Endothelial cell (in vitro differentiated cells): Measurements from ENCODE around the gene ZBTB12. TPM values are rescaled to one million over a fixed set of nuclear protein-coding genes. Genes with fewer than 3 reads are reported as not detected.

Source experiments
- DNase-seq: peaks from one replicate; pipeline ENCODE4 v3.0.0; 2021; ENCODE audit warnings: low spot score
- H3K27ac Mint-ChIP-seq: one replicate; pipeline ENCODE4 v1.8.0; 2021; ENCODE audit warnings: mixed read lengths, inconsistent platforms; ENCODE audit not compliant: unreplicated experiment
- H3K27me3 Mint-ChIP-seq: one replicate; pipeline ENCODE4 v1.8.0; 2021; ENCODE audit warnings: mild to moderate bottlenecking, moderate library complexity, mixed read lengths, inconsistent platforms; ENCODE audit not compliant: unreplicated experiment
- H3K36me3 Mint-ChIP-seq: one replicate; pipeline ENCODE4 v1.8.0; 2021; ENCODE audit warnings: mild to moderate bottlenecking, low read depth, mixed read lengths, inconsistent platforms; ENCODE audit not compliant: unreplicated experiment
- H3K4me1 Mint-ChIP-seq: one replicate; pipeline ENCODE4 v1.8.0; 2021; ENCODE audit warnings: mild to moderate bottlenecking, mixed read lengths, inconsistent platforms; ENCODE audit not compliant: unreplicated experiment
- H3K4me3 Mint-ChIP-seq: one replicate; pipeline ENCODE4 v1.8.0; 2021; ENCODE audit warnings: mild to moderate bottlenecking, mixed read lengths, inconsistent platforms; ENCODE audit not compliant: unreplicated experiment
- H3K9me3 Mint-ChIP-seq: one replicate; pipeline ENCODE4 v1.8.0; 2021; ENCODE audit warnings: mixed read lengths, inconsistent platforms; ENCODE audit not compliant: unreplicated experiment
- CTCF ChIP-seq: fragments of 200-600 bp; sonication (generic); IDR thresholded peaks from one replicate; pipeline ENCODE4 v1.5.0; 2021; ENCODE audit warnings: antibody characterized with exemption; ENCODE audit not compliant: unreplicated experiment
- total RNA-seq: library from RNA; stranded (reverse); fragmentation: NEBNext Ultra II Directional; extraction: Animal tissue kit (Norgen Biotek cat#: 25700); gene quantifications from one replicate; pipeline ENCODE4 v1.2.1, GENCODE V29; 2021; ENCODE audit not compliant: unreplicated experiment

The ZBTB12 gene
- total RNA-seq, 1 donor from 2014 or later: 9.0 TPM

GRCh38 chr6:31919624-31920303 lies 17.9 kb upstream of the ZBTB12 start:
- no peak for TF ChIP-seq CTCF
- DNase-seq: no peak

GRCh38 chr6:31918069-31918720 lies 16.3 kb upstream of the ZBTB12 start:
- Mint-ChIP-seq H3K36me3 (no peaks in the 10 kb centered on the region), H3K9me3 (no peaks in the 10 kb centered on the region), H3K27me3 (no peaks in the 10 kb centered on the region), H3K4me3 (no peak overlapping the region), H3K27ac (no peak overlapping the region), H3K4me1 (no peaks in the 10 kb centered on the region)
- DNase-seq: no peak
- no peak for TF ChIP-seq CTCF

More at GRCh38 chr6:31919624-31920303, 17.9 kb upstream of the ZBTB12 start:
- no peaks in the 10 kb centered on the region for H3K4me1 Mint-ChIP-seq
- no peaks in the 10 kb centered on the region for H3K27me3 Mint-ChIP-seq
- no peak overlapping the region for H3K27ac Mint-ChIP-seq
- no peaks in the 10 kb centered on the region for H3K36me3 Mint-ChIP-seq
- no peak overlapping the region for H3K4me3 Mint-ChIP-seq
- H3K9me3 Mint-ChIP-seq: no peaks in the 10 kb centered on the region

- TF ChIP-seq CTCF: no peak
- Mint-ChIP-seq H3K27me3 (peaks cover 2% of the 10 kb centered on the region), H3K27ac (no peak overlapping the region), H3K9me3 (no peaks in the 10 kb centered on the region), H3K4me3 (no peak overlapping the region), H3K4me1 (no peaks in the 10 kb centered on the region), H3K36me3 (no peaks in the 10 kb centered on the region)
- no peak for DNase-seq
Measured at GRCh38 chr6:31915756-31916155, 13.9 kb upstream of the ZBTB12 start.

- TF ChIP-seq CTCF: no peak
- Mint-ChIP-seq H3K27ac (no peak overlapping the region), H3K27me3 (peaks cover 2% of the 10 kb centered on the region), H3K4me3 (no peak overlapping the region), H3K4me1 (no peaks in the 10 kb centered on the region), H3K36me3 (no peaks in the 10 kb centered on the region), H3K9me3 (no peaks in the 10 kb centered on the region)
- DNase-seq: no peak
Measured at GRCh38 chr6:31915351-31915750, 13.5 kb upstream of the ZBTB12 start.
